ENCODE measurements around the gene TNNT3.
"Not testable (repeated sequence)": the region's sequence is repeated elsewhere in the genome, so short reads cannot be mapped to it uniquely, and the experiment has no call there.

Gene TNNT3

GRCh38 chr11:1919391-1920127, at the start of gene TNNT3:
Gene TNNT3, plus strand, starts transcription at chr11:1919703. Its CDS starts 3,172 bp downstream, at chr11:1922875.
- DNase-seq (ENCODE audit: low read depth, low spot score) = no peak

DNA sequence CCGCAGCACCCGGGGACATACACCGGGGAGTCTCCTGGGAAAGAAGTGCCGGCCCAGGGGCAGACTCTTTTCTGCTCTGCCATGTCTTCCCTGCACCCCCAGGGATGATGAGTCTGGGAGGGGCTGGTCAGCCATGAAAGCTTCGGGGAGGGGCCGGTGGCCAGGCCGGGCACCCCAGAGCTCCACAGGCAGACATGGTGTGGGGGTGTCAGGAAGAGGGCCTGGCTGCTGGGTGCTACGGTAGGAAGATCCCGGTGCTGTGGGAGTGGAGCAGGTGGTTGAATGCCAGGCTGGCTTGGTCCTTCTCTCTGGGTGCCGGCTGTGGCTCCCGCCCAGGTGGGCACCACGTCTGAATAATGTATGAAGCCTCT, 49.2 kb upstream of the TNNT3 start:
- DNase-seq (ENCODE audit: low read depth, low spot score) = no peak

GRCh38 chr11:1870721-1871466, 48.6 kb upstream of the TNNT3 start:
- DNase-seq (ENCODE audit: low read depth, low spot score) = no peak

GRCh38 chr11:1871531-1871930, 48.0 kb upstream of the TNNT3 start:
- DNase-seq (ENCODE audit: low read depth, low spot score) = no peak

GRCh38 chr11:1872267-1872985, 47.1 kb upstream of the TNNT3 start:
- no peak for DNase-seq (ENCODE audit: low read depth, low spot score)

DNA sequence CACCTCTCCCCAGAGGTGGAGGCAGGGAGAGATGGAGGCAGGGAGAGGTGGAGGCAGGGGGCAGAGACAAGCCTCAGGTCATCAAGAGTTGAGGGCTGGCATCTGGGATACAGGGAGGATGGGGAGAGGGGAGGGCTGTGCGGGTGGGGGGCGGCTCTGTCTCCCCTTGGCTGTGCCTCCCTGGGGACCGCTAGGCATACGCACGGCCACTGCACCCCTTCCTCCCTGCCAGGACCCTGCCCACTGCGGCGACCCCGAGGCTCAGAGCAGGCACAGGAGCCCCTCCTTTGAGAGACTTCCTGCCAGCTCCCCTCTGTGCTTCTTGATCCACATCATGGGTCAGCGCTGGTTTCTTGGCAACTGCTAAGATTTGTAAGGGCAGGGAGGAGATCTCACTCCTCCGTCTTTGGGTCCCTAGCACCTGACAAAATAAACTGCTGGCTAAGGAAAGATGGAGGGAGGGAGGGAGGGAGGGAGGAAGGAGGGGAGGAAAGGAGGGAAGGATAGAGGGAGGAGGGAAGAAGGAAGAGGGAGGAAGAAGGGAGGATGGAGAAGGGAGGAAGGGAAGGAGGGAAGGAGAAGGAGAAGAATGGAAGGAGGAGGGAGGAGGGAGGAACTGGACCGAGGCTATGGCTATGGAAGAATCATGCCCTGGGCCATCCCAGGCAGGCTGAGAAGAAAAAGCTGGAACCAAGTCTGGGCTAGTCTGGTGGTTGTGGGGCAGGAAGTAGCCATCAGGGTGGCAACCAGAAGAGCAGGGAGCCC, 46.3 kb upstream of the TNNT3 start:
- DNase-seq (ENCODE audit: low read depth, low spot score) = peak; percentile 41

DNA sequence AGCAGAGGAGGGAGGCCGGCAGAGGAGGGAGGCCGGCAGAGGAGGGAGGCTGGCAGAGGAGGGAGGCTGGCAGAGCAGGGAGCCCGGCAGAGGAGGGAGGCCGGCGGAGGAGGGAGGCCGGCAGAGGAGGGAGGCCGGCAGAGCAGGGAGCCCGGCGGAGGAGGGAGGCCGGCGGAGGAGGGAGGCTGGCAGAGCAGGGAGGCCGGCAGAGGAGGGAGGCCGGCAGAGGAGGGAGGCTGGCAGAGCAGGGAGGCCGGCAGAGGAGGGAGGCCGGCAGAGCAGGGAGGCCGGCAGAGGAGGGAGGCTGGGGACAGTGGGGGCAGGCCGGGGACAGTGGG, 45.7 kb upstream of the TNNT3 start:
- not testable (repeated sequence) for DNase-seq (ENCODE audit: low read depth, low spot score)

GRCh38 chr11:1874441-1875092, 44.9 kb upstream of the TNNT3 start:
- not testable (repeated sequence) for DNase-seq (ENCODE audit: low read depth, low spot score)

DNA sequence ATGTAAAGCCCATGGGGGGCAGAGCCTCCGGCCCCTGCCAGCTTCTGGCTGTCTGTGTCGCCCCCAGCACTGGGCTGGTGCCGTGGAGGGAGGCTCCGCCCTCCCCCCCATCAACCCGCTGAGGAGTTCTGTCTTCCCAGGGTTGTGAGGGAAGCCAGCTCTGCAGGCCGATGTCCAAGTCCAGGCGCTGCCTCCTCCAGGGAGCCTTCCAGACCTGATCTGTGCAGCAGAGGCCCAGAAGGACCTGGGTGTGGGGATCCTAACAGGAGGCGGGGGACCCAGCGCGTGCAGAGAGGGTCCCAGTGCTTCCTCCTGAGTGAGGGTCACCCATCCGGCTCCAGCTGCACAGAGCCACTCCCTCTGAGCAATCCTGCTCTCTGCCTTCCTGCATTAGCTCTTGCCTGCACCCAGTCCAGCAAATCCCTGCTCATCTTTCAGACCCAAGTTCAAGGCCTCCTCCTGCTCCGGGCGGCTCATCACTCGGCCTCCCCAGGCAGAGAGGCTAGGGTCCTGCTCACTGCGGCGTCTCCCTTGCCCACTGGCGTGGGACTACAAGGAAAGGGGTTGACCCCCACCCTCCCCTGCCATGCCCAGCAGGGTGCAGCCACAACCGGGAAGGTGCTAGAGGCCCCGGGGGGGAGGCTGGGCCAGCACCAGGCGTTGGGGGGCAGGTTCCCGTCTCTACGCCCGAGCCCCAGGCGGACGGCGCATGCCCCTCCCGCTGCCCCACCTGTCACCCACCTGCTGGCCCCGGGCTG, 44.2 kb upstream of the TNNT3 start:
- no peak for DNase-seq (ENCODE audit: low read depth, low spot score)

DNA sequence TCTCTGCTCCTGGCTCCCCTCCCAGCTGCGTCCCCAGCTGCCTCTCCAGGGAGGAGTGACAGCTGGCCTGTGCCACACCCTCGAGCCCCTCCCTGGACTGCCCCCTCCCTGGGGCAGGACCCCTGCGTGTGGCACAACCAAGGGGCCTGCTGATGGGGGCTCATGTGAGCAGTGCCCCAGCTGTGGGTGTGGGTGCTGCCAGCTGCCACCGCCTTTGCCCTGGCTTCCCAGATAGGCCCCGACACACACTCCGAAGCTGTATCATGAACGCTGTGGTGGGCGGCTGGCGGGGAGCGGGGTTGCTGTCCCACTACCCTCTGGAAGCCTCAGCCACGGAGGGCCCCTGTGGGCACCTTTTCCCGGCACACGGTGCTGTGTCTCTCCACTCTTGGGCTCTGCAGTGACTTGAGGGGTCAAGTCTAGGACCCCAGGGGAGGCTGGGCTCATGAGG, 43.6 kb upstream of the TNNT3 start:
- DNase-seq (ENCODE audit: low read depth, low spot score) = not testable (repeated sequence)

GRCh38 chr11:1876361-1877063, 43.0 kb upstream of the TNNT3 start:
- peak; percentile 56 for DNase-seq (ENCODE audit: low read depth, low spot score)

DNA sequence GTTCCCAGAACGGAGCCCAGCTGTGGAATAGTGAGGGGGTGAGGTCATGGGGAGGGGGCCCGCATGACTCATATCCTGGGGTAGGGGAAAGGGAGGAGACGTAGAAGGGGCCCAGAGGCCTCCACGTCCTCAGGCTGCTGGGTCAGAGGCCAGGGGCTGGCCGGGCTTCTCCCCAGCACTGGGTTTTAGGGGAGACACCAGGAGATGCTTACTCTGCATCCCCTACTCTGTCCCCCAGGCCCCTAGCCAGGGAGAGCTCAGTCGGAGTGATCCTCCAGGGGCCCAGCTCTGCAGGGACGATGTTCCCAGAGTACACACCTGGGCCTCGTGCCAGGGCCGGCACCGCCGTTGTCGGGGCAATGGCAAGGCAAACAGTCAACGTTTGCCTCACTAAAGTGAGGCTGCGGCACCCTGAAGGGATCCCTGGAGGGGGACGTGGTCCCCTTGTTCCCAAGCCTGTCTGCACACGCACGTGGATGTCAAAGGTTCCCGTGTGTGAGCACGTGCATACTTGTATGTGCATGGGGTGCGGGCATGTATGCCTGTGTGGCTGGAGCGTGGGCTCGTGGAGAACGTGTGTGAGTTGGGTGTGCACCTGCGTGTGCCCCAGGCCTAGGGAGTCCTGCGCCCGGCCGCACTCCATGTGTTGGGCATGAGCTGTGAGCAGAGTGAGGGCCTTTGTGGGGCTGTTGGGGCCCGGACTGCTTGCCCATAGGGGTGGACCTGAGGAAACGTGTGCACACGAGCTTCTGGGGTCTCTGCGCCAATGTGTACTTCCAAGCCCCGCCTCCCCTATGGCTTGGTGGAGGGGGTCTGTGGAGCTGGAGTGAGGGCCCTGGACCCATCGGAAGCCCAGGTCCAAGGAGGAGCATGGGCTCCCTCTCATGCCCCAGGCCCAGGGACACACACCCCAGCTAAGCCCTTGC, 42.0 kb upstream of the TNNT3 start:
- DNase-seq (ENCODE audit: low read depth, low spot score) = peak; percentile 73

GRCh38 chr11:1878137-1879031, 41.1 kb upstream of the TNNT3 start:
- DNase-seq (ENCODE audit: low read depth, low spot score) = no peak

DNA sequence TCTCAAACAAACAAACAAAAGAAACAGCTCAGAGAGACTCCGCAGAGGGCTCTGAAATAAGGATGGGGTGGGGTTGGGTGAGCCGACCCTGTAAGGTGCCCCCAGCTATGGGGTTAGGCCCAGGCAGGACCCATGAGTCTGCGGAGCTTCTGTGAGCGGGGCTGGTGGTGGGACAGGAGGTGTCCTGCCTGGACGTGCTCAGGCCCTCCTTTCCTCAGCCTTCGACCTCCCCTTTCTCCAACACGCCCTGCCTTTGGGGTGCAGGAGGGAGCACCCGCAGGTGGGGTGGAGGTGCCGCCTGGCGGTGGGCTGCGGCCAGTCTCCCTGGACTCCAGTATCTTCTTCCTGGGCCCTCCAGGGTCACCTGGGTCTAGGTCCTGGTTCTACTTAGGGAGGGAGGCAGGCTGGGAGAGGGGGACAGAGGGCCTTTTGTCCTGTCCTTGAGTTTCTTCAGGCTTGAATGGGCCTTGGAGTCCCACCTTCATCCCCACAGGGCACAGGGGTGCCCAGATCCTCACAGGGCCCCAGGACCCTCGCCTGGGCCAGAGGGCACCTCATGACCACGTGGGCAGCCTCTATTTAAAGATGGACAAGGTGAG, 40.1 kb upstream of the TNNT3 start:
- no peak for DNase-seq (ENCODE audit: low read depth, low spot score)

DNA sequence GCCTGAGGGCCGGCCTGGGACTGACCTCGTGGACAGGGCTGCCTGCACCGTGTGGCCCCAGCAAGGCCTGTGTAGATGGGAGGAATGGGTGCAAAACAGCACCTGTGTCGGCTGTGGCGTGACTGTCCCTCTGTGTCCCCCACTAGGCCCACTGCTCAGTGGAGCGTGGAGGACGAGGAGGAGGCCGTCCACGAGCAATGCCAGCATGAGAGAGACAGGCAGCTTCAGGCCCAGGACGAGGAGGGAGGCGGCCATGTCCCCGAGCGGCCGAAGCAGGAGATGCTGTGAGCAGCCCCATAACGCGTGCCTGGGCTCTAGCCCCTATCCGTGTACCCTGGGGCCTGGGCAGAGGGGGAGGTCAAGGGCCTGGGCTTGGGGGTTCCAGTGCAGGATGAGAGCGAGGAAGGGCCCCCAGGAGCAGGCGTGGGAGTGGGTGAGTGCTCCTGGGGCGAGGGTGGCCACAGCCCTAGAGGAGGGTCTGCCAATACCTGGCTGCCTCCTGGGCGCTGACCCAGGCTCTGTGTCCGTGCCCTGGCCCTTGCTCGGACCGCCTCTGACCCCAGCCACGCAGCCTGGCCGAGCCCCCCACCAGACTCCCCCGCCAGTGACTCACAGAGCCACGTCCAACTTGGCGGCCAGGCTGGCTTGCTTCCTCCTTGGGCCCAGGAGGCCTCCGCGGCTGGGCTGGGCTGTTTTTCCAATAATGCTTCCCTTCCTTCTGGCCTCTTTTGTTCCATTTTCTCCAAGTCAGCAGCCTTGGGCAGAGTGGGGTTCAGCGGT, 39.4 kb upstream of the TNNT3 start:
- peak; percentile 37 for DNase-seq (ENCODE audit: low read depth, low spot score)

GRCh38 chr11:1880746-1881441, 38.6 kb upstream of the TNNT3 start:
- DNase-seq (ENCODE audit: low read depth, low spot score) = no peak
